DMS53 (cell line): ENCODE measurements around the gene DPH7.
"Not testable (repeated sequence)": the region's sequence is repeated elsewhere in the genome, so short reads cannot be mapped to it uniquely, and the experiment has no call there.

Source experiments
- DNase-seq: peaks from one replicate; lab custom pipeline; 2025; lab: John Stamatoyannopoulos, UW

The DPH7 gene

GRCh38 chr9:137545123-137545522 is 33.6 kb downstream of the DPH7 start:
- DNase-seq, result no peak

GRCh38 chr9:137544176-137544760 is 34.5 kb downstream of the DPH7 start:
- DNase-seq, result no peak

GRCh38 chr9:137543237-137543963 is 35.3 kb downstream of the DPH7 start:
- DNase-seq, result no peak

- DNase-seq, result no peak
Measured at GRCh38 chr9:137542486-137542885, 36.2 kb downstream of the DPH7 start.

GRCh38 chr9:137540536-137540935 is 38.2 kb downstream of the DPH7 start:
- DNase-seq, result no peak

- DNase-seq, result no peak
Measured at GRCh38 chr9:137538058-137538457, 40.7 kb downstream of the DPH7 start.

- not testable (repeated sequence) for DNase-seq
Measured at GRCh38 chr9:137536594-137537131, 42.1 kb downstream of the DPH7 start.

GRCh38 chr9:137535120-137535428 is 43.7 kb downstream of the DPH7 start:
- no peak for DNase-seq

GRCh38 chr9:137534256-137535119 is 44.2 kb downstream of the DPH7 start:
- peak; percentile 92 for DNase-seq

GRCh38 chr9:137532891-137533468 is 45.7 kb downstream of the DPH7 start:
- DNase-seq, result not testable (repeated sequence)

GRCh38 chr9:137531099-137531765 is 47.5 kb downstream of the DPH7 start:
- DNase-seq, result no peak

- DNase-seq, result no peak
Measured at GRCh38 chr9:137530331-137530730, 48.4 kb downstream of the DPH7 start.

- no peak for DNase-seq
Measured at GRCh38 chr9:137524981-137525317, 53.8 kb downstream of the DPH7 start.

GRCh38 chr9:137524161-137524980 is 54.4 kb downstream of the DPH7 start:
- no peak for DNase-seq

GRCh38 chr9:137522746-137523455 is 55.8 kb downstream of the DPH7 start:
- no peak for DNase-seq

GRCh38 chr9:137521405-137521985 is 57.2 kb downstream of the DPH7 start:
- no peak for DNase-seq

GRCh38 chr9:137520614-137521404 is 57.9 kb downstream of the DPH7 start:
- no peak for DNase-seq

GRCh38 chr9:137519553-137519952 is 59.2 kb downstream of the DPH7 start:
- no peak for DNase-seq
